ENCODE data around the gene CNPY1. TPM values are rescaled to one million over a fixed set of nuclear protein-coding genes. Genes with fewer than 3 reads are reported as not detected.

CNPY1 gene
- total RNA-seq, 1 experiment from 2014 or later = not detected

- Histone ChIP-seq H3K9me3 (ENCODE audit: control insufficient read depth, insufficient read depth, low read depth, low read length) (no peaks in the 10 kb centered on the region), H3K4me1 (ENCODE audit: control insufficient read depth, insufficient read depth, low read length) (no peaks in the 10 kb centered on the region), H3K27me3 (ENCODE audit: control insufficient read depth, insufficient read depth, low read length) (no peaks in the 10 kb centered on the region), H3K4me3 (ENCODE audit: low read depth in 2 of 2, low read length in 2 of 2) (no peak overlapping the region), H3K36me3 (ENCODE audit: control insufficient read depth, insufficient read depth, low read length) (no peaks in the 10 kb centered on the region), H3K27ac (ENCODE audit: low read length) (no peak overlapping the region)
- ATAC-seq (no peak), DNase-seq (ENCODE audit: low read depth, low spot score) (no peak)
- BruUV-seq (replicated peaks) = no TSS peak
- in situ Hi-C loops (cut with HindIII; ENCODE audit: low pct_unique_long_range_greater_than_20kb, low sequenced_read_pairs) = no loop called here
- CTCF ChIA-PET = no interaction called here
- intact Hi-C loops (cut with micrococcal nuclease; ENCODE audit: unreplicated experiment) = no loop called here
- POLR2A ChIA-PET = no interaction called here
- TF ChIP-seq CTCF (IDR thresholded peaks at IDR 0.05) = no peak
- TF ChIP-seq SIN3A (IDR thresholded peaks at IDR 0.05; ENCODE audit: borderline replicate concordance, insufficient read depth, low read depth, low read length) = no peak
- no peak for TF ChIP-seq POLR2AphosphoS5 (IDR thresholded peaks at IDR 0.05; ENCODE audit: low read depth, low read length)
- no peak for TF ChIP-seq REST (IDR thresholded peaks at IDR 0.05; ENCODE audit: insufficient read depth in 1 of 2, low read depth in 2 of 2, low read length in 1 of 2)
- TF ChIP-seq TCF7L2 (IDR thresholded peaks at IDR 0.05; ENCODE audit: low read depth, low read length) = no peak
These were observed 21.4 kb upstream of the CNPY1 start for GRCh38 chr7:155567646-155568332.

- CTCF ChIA-PET = no interaction called here
- Histone ChIP-seq H3K27ac (ENCODE audit: low read length) (no peak overlapping the region), H3K9me3 (ENCODE audit: control insufficient read depth, insufficient read depth, low read depth, low read length) (no peaks in the 10 kb centered on the region), H3K4me1 (ENCODE audit: control insufficient read depth, insufficient read depth, low read length) (no peaks in the 10 kb centered on the region), H3K27me3 (ENCODE audit: control insufficient read depth, insufficient read depth, low read length) (no peaks in the 10 kb centered on the region), H3K36me3 (ENCODE audit: control insufficient read depth, insufficient read depth, low read length) (no peaks in the 10 kb centered on the region), H3K4me3 (ENCODE audit: low read depth in 2 of 2, low read length in 2 of 2) (no peak overlapping the region)
- no TSS peak for BruUV-seq (replicated peaks)
- intact Hi-C loops (cut with micrococcal nuclease; ENCODE audit: unreplicated experiment) (no loop called here), in situ Hi-C loops (cut with HindIII; ENCODE audit: low pct_unique_long_range_greater_than_20kb, low sequenced_read_pairs) (no loop called here)
- POLR2A ChIA-PET = no interaction called here
- no peak for TF ChIP-seq REST (IDR thresholded peaks at IDR 0.05; ENCODE audit: insufficient read depth in 1 of 2, low read depth in 2 of 2, low read length in 1 of 2)
- DNase-seq (ENCODE audit: low read depth, low spot score) (no peak), ATAC-seq (no peak)
These were observed 19.9 kb upstream of the CNPY1 start for GRCh38 chr7:155566011-155566836.

Measured in Panc1 (cell line).